ENCODE results near the gene ARRB1.

Gene ARRB1

GRCh38 chr11:75219869-75220268 lies 131.6 kb downstream of the ARRB1 start:
- no peak for DNase-seq (ENCODE audit: low read depth)

- DNase-seq (ENCODE audit: low read depth) = no peak
These were observed 136.6 kb downstream of the ARRB1 start for GRCh38 chr11:75214843-75215242.

GRCh38 chr11:75214411-75214821 lies 137.0 kb downstream of the ARRB1 start:
- peak; percentile 72 for DNase-seq (ENCODE audit: low read depth)

Data from activated T-cell treated with anti-CD3 and anti-CD28 coated beads for 48 hours (primary cell).